Heart left ventricle (tissue), 16 donors: Measurements from ENCODE around the gene ZNF821. TPM values are rescaled to one million over a fixed set of nuclear protein-coding genes. Genes with fewer than 3 reads are reported as not detected.

ENCODE experiments used
- ATAC-seq, 4 donors: fragments of 200-7000 bp; cut with Tn5 transposase; one replicate each; pipeline ENCODE4 v1.9.1; 2020 to 2022; ENCODE audit warnings: moderate library complexity in 4 of 4, mild to moderate bottlenecking in 3 of 4, moderate number of reproducible peaks in 1 of 4
- DNase-seq, 5 donors: peaks; one replicate each; pipeline ENCODE4 v3.0.0-alpha.2; 2020
- H3K27ac ChIP-seq, 12 donors: fragments of 200-600 bp; sonication (generic) in 4 of 12; one replicate each; pipeline versions ENCODE4 v1.5.0 to v1.8.0; 2016 to 2022; ENCODE audit warnings: mild to moderate bottlenecking in 2 of 12
- H3K27me3 ChIP-seq, 9 donors: fragments of 200-600 bp; sonication (generic) in 2 of 9; one replicate each; pipeline versions ENCODE4 v1.5.1 to v1.8.0; 2016 to 2022; ENCODE audit warnings: mild to moderate bottlenecking in 3 of 9
- H3K36me3 ChIP-seq, 9 donors: fragments of 200-600 bp; sonication (generic) in 2 of 9; one replicate each; pipeline versions ENCODE4 v1.5.0 to v1.8.0; 2018 to 2022; ENCODE audit warnings: mild to moderate bottlenecking in 2 of 9
- H3K4me1 ChIP-seq, 12 donors: fragments of 200-600 bp; sonication (generic) in 4 of 12; one replicate each; pipeline versions ENCODE4 v1.5.0 to v1.8.0; 2016 to 2022; ENCODE audit warnings: mild to moderate bottlenecking in 3 of 12
- H3K4me3 ChIP-seq, 12 donors: fragments of 200-600 bp; sonication (generic) in 4 of 12; one replicate each; pipeline versions ENCODE4 v1.5.0 to v1.8.0; 2017 to 2022; ENCODE audit warnings: mild to moderate bottlenecking in 9 of 12, moderate library complexity in 4 of 12
- H3K9me3 ChIP-seq, 12 donors: fragments of 200-600 bp; sonication (generic) in 4 of 12; one replicate each; pipeline versions ENCODE4 v1.5.0 to v1.8.0; 2016 to 2022; ENCODE audit warnings: mild to moderate bottlenecking in 1 of 12
- CTCF ChIP-seq, 12 donors: fragments of 200-600 bp; sonication (generic) in 4 of 12; IDR thresholded peaks; one replicate each; pipeline versions ENCODE4 v1.5.0 to v1.8.0; 2018 to 2022; ENCODE audit warnings: antibody characterized with exemption in 12 of 12, mild to moderate bottlenecking in 5 of 12
- POLR2A ChIP-seq, 2 donors: fragments of 450-650 bp; IDR thresholded peaks; one replicate each; pipeline ENCODE4 v1.6.1; 2017; ENCODE audit warnings: antibody characterized with exemption in 2 of 2, mild to moderate bottlenecking in 2 of 2, moderate library complexity in 2 of 2
- WGBS, 4 donors: extraction: QIAGEN DNeasy Blood & Tissue Kit in 2 of 4; methylation state at CpG; one replicate each; pipeline versions ENCODE4 v1.1.5 to v1.1.7; 2013 to 2018; 5-methylcytosine and 5-hydroxymethylcytosine counted together
- intact Hi-C, 10 donors: fragments of 100-400 bp; cut with DNase I; formaldehyde crosslinking; loops; one replicate each; pipeline versions ENCODE4 v1.11.1 to v1.14.2; 2022
- polyA plus RNA-seq, 2 donors: library from polyadenylated mRNA; stranded (reverse); fragments of 200-250 nt; gene quantifications; one replicate each; pipeline ENCODE4 v1.2.3, GENCODE V29; 2013
- total RNA-seq, 9 donors: library from RNA; depleted of rRNA in 2 of 9; stranded (reverse); fragments of >200 nt in 2 of 9; fragmentation: NEBNext Ultra II Directional in 3 of 9; extraction: Animal tissue kit (Norgen Biotek cat#: 25700) in 3 of 9; gene quantifications; one replicate each; pipeline versions ENCODE4 v1.1.0 to v1.2.4, GENCODE V29; 2016 to 2023
- donor health status: ischemic (EF 13 %, LVEDD 7.1; RV severe dilation, severe dysfunction).
- donor health status: healthy with polysubstance abuse.
- donor health status: DM: no; HTN: yes; CAD: no.
- donor health status: DM: no; HTN: no; CAD: no.
- donor health status: ischemic (EF 25% LVEDD 6.9; RV normal size, moderate dysfunction).
- donor health status: ischemic (EF 25% LVEDD 5.7; RV mildly dilated, moderate dysfunction).
- donor health status: healthy.
- donor health status: DM: yes; HTN: yes; CAD: no.
- donor health status: ischemic (EF 35%, LVEDD 5.7; RV mildly dilated, moderate dysfunction).
- donor health status: nonischemic (EF 11% LVEDD 7.7; RV severe dilation, severe dysfunction).
- donor health status: DM: yes; HTN: yes; CAD: no.
- donor health status: PGD.
- donor health status: ischemic (EF 29% LVEDD 5.4; RV normal size, mild dysfunction).
- donor health status: nonischemic (EF 23%, LVEDD 6.1; RV moderate dilation, normal function).

ZNF821 gene
- total and polyA plus RNA-seq, 11 donors = 2.3 to 5.7 (median 3.9) TPM

DNA sequence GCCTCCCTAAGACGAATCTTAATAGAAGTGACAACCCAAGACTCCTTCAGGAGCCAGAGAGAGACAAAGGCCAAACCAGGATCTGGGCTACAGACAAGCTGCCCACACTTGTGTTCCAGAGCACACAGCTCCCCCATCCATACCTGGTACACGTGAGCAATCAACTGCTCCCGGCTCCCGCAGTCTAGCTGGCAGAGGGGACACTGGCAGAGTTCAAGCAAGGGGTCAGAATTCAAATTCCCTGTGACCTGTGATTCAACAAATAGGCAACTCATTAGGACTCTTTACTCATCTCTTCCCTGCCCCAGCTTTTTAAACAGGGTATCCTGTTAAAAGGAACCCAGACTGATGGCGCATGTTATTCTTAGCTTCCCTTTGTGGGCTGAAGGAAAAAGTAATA lies 20.0 kb downstream of the ZNF821 start:
- H3K27ac ChIP-seq = no peak overlapping the region
- no peak overlapping the region for H3K4me3 ChIP-seq
- 95 to 100% (median 96%) methylated on average over 2 to 5 of the region's 5 CpGs for WGBS, 4 donors
- ATAC-seq = no peak
- no peak for DNase-seq
- no peaks in the 10 kb centered on the region for H3K9me3 ChIP-seq
- H3K36me3 ChIP-seq = peaks cover 2 to 98% (median 79%) of the 10 kb centered on the region in 9 donors
- H3K4me1 ChIP-seq = peaks cover 0 to 8% (median 2%) of the 10 kb centered on the region in 12 donors
- TF ChIP-seq CTCF (IDR thresholded peaks at IDR 0.05) (no peak), POLR2A (IDR thresholded peaks at IDR 0.05) (no peak)
- intact Hi-C loops = no loop called here
- no peaks in the 10 kb centered on the region for H3K27me3 ChIP-seq

DNA sequence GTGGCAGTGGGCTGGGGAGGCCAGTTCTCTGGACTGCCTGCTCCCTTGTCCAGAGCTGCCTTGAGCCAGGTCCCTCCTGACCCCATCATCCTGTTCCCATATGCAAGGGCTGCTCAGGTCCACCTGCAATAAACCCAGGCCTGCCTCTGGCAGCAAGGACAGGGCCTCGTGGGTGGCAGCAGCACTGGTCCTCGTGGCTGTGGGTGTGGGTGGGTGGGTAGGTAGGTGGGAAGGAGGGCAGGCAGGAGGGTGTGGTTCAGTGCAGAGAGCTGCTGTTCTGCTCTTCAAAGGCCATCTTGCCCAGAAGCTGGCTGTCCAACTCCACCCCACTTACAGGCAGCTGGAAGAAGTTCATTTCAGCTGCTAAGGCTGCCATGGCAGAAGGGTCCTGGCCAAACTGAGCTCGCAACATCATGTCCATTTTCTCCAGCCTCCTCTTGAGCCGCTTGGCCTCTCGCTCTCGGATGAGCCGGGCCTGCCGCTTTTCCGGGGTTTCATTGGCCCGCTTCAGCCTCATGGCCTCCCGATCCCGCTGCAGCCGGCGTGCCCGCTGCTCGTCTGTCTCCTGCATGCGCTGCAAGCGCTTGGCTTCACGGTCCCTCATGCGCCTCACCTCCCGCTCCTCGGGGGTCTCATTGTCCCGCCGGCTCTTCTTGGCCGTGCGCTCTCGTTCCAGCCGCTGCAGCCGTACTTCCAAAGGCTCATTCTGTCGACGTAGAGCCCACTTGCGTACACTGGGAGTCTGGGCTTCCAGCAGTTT lies 24.0 kb downstream of the ZNF821 start:
- peak overlapping the region in 5 of 12 donors; percentile 34 to 85 (median 60) for H3K27ac ChIP-seq
- peaks cover 0 to 40% (median 9%) of the 10 kb centered on the region in 12 donors for H3K4me1 ChIP-seq
- no peaks in the 10 kb centered on the region for H3K27me3 ChIP-seq
- DNase-seq (no peak), ATAC-seq (peak in 1 of 4 donors; percentile 27)
- intact Hi-C loops = no loop called here
- WGBS, 4 donors = 93 to 95% (median 94%) methylated on average over 31 to 32 of the region's 32 CpGs
- H3K4me3 ChIP-seq = no peak overlapping the region
- H3K9me3 ChIP-seq = no peaks in the 10 kb centered on the region
- peaks cover 2 to 79% (median 54%) of the 10 kb centered on the region in 9 donors for H3K36me3 ChIP-seq
- no peak for TF ChIP-seq CTCF (IDR thresholded peaks at IDR 0.05)
- TF ChIP-seq POLR2A (IDR thresholded peaks at IDR 0.05) = no peak

DNA sequence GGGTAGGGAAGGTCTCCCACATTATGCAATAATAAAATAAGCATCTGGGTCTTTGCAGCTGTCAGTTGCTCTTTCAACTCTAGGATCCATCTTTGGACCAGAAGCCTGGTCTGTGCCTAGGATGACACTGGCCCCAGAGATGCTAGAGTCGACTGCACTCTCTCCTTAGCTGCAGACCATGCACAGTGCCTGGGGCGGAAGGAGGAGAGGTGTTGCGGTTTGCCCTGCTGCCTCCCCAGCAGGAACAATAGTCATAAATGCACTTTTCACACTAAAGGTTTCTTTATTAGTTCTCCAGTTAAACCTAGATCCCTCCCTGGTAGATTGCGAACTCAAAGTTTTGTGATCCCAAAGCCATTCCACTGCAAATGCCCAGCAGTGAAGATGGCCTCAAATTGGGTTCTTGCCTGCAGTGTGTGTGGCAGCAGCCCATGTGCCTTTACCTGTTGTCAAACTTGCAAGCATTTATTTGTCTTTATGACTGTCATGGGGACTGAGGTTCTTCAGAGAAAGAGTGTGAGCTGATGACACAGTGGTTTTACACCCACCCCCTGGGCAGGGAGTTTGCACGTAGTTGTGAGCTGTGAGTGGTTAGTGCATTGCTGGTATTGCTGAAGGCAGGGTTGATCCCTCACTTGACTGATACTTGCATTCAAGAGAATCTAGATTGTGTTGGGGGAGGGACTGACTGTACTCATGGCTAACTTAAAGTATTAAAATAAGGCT lies 27.9 kb downstream of the ZNF821 start:
- H3K4me3 ChIP-seq = no peak overlapping the region
- H3K4me1 ChIP-seq = peaks cover 0 to 56% (median 19%) of the 10 kb centered on the region in 12 donors
- DNase-seq (no peak), ATAC-seq (no peak)
- H3K27me3 ChIP-seq = no peaks in the 10 kb centered on the region
- peaks cover 0 to 74% (median 37%) of the 10 kb centered on the region in 9 donors for H3K36me3 ChIP-seq
- 81 to 89% (median 87%) methylated on average over 5 of the region's 5 CpGs for WGBS, 4 donors
- no peak for TF ChIP-seq POLR2A (IDR thresholded peaks at IDR 0.05)
- intact Hi-C loops = no loop called here
- H3K27ac ChIP-seq = peak overlapping the region in 1 of 12 donors; percentile 61
- no peaks in the 10 kb centered on the region for H3K9me3 ChIP-seq

DNA sequence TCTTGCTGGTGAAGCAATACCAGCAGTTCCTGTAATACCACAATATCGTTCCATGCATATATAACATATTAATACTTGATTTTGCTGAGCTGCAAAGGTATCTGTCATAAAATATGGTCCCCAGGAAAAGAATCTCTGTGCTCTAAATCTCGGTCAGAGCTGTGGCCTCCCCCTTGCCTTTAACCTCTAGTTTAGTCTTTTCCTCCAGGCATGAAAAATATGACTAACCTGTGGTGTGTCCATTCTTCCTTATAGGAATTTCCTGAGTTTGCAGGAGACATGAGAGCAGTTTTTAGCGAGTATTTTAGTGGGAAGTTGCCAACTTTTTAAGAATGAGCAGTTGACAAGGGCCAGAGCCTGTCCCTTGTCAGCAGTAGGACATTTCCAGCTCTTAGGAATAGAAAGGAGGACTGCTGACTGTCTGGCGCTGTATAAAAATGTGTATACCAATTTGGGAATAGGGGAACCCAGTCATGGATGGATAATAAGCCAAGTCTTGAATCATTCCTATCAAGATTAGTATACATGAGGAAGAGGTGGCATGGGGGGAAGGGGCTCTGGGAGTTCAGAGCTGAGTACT lies 29.5 kb downstream of the ZNF821 start:
- no peaks in the 10 kb centered on the region for H3K9me3 ChIP-seq
- 56 to 61% (median 59%) methylated on average over 4 of the region's 4 CpGs for WGBS, 4 donors
- TF ChIP-seq POLR2A (IDR thresholded peaks at IDR 0.05) (no peak), CTCF (IDR thresholded peaks at IDR 0.05) (no peak)
- H3K36me3 ChIP-seq = peaks cover 0 to 75% (median 41%) of the 10 kb centered on the region in 9 donors
- DNase-seq = no peak
- H3K4me1 ChIP-seq = peaks cover 0 to 54% (median 19%) of the 10 kb centered on the region in 12 donors
- peak overlapping the region in 9 of 12 donors; percentile 20 to 72 (median 61) for H3K27ac ChIP-seq
- ATAC-seq = peak; percentile 44 to 70 (median 56)
- H3K4me3 ChIP-seq = no peak overlapping the region
- intact Hi-C loops = no loop called here
- H3K27me3 ChIP-seq = no peaks in the 10 kb centered on the region
